Pulmonary artery endothelial cell (primary cell): ENCODE results near the gene TTLL3. TPM values are rescaled to one million over a fixed set of nuclear protein-coding genes. Genes with fewer than 3 reads are reported as not detected.

Experiments
- DNase-seq: peaks from one replicate; pipeline ENCODE4 v3.0.0-alpha.2; 2011; ENCODE audit warnings: low read depth, low spot score
- total RNA-seq: library from RNA; depleted of rRNA; stranded (reverse); fragments of >200 nt; gene quantifications from 2 replicates; pipeline ENCODE4 v1.2.3, GENCODE V29; 2014

The TTLL3 gene
- total RNA-seq, 1 donor from 2014 or later = 7.1 TPM

DNA sequence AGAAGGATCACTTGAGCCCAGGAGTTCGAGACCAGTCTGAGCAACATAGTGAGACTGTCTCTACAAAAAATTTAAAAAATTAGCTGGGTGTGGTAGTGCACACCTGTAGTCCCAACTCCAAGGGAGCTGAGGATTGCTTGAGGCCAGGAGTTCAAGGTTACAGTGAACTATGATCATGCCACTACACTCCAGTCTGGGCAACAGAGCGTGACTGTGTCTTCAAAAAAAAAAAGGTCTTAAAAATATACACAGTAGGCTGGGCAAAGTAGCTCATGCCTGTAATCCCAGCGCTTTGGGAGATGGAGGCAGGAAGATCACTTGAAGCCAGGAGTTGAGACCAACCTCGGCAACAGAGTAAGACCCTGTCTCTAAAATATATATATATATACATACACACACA is 29.2 kb upstream of the TTLL3 start:
- DNase-seq = no peak

DNA sequence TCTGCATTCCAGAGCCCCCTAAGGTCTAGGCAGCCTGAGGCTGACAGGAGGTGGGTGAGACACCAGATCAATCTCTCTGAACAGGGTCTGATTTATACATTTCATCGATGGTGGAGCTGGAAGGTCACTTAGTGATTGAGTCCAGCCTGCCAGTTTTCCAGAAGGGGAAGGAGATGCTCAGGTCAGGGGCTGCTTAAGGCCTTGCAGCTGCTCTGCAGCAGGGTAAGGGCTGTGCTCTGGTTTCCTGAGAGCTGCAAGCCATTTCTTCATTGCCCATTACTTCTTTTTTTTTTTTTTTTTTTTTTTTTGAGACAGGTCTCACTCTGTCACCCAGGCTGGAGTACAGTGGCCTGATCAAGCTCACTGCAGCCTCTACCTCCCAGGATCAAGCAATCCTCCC is 28.5 kb upstream of the TTLL3 start:
- no peak for DNase-seq

DNA sequence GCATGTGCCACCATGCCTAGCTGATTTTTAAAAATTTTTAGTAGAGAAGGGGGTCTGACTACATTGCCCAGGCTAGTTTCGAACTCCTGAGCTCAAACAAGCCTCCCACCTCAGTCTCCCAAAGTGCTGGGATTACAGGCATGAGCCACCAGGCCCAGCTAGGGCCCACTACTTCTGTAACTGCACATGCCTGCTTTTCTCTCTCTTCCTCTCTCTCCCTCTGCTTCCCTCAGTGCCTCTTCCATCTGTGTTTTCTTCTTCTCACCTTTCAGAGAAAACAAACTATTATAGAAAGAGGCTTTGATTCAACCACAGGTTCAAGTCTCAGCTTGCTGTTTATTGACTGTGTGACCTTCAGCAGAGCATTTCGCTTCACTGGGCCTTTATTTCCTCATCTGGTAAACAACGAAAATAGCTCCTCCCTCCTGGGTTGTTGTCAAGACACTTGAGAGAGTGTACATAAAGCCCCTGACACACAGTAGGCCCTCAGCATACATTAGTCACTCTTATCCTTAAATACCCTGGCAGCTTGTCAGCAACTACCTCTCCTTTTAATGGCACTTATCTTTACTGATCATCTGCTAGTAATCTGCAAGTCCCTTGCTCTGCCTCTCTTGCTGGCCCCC is 28.0 kb upstream of the TTLL3 start:
- no peak for DNase-seq

DNA sequence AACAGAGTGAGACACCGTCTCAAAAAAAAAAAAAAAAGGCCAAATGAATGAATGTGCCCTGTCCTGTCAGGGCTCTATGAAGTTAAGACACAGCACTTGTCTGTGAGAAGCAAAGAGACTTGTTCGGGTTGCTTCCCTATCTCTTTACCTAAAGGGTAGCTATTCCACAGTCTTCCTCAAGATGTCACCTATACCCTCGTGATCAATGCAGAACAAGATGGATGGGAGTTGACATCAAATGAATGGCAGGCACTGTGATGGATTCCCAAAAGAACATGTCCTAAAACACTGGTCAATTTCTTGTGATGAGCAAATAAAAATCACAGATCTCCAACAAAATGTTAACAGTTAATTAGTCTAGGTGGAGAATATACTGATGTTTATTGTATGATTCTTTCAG is 27.3 kb upstream of the TTLL3 start:
- DNase-seq = no peak

DNA sequence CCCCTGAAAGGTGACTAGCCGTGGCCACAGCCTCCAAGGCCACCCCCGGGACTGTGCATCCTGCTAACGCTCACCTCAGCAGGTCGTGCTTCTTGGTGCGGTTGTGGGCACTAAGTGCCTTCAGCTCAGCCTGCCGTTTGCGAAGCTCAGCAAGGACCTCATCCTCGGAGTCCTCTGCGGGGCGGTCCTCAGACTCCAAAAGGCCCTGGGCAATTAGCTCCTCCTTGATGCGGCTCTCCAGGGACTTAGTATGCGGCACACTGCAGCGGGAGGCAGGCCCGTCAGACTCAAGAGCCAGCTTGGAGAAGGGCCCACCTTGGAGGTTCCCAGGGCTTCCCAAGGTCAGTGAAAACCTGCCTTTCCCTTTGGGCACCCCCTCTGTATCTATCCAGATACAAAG is 26.1 kb upstream of the TTLL3 start:
- DNase-seq = no peak

DNA sequence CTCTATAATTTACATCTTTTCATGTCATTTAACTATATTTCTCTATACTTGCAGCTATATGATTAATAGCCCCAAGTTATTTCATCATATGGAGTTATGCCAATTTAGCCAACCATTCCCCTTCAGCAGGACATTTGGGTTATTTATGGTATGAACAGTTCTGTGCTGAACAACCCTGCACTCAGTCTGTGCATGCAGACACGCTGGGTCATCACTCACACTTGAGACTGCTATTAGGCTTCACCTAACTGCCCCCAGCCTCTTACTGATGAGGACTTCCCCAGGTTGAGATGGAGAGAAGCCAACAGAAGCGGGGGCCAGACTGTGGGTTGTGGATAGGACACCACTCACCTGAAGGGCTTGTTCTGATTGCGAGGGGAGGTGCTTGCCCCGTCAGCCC is 25.1 kb upstream of the TTLL3 start:
- no peak for DNase-seq

DNA sequence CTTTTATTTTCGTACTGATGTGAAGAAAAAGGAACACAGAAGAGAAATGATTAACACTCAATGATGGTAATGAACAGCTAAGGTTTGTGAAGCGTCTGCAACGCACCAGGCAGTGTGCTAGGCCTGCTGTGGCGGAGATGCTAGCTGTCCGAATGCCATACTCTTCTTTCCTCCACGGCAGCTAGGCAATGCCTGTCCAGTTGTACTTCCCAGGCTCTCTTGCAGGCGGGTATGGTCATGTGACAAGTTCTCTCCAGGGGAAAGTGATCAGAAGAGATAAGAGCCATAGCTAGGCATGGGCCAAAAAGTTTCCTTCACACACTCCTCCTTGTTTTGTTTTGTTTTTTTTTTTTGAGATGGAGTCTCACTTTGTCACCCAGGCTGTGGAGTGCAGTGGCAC is 24.5 kb upstream of the TTLL3 start:
- DNase-seq = no peak

DNA sequence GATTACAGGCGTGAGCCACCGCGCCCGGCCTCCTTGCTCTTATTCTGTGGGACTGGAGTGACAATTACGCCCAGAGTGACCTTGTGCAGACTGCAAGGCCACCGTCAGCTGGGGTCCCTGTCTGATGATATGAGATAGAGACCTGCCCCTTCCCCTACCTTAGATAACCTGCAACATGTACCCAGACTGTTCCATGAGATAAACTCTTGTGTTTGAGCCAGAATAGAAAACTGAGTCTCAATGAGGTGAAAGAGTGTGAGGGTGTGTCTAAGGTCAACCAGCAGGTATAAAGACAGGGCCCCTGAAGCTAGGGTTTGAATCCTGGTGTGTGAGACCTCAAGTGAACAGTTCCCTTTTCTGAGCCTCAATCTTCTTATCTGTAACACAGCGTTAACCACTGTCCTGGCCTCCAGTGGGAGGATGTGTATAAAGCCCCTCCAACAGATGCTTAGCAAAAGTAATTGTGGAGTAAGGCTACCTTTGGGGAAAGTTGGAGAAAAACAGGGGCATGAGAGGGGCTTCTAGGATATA is 23.8 kb upstream of the TTLL3 start:
- DNase-seq = no peak

DNA sequence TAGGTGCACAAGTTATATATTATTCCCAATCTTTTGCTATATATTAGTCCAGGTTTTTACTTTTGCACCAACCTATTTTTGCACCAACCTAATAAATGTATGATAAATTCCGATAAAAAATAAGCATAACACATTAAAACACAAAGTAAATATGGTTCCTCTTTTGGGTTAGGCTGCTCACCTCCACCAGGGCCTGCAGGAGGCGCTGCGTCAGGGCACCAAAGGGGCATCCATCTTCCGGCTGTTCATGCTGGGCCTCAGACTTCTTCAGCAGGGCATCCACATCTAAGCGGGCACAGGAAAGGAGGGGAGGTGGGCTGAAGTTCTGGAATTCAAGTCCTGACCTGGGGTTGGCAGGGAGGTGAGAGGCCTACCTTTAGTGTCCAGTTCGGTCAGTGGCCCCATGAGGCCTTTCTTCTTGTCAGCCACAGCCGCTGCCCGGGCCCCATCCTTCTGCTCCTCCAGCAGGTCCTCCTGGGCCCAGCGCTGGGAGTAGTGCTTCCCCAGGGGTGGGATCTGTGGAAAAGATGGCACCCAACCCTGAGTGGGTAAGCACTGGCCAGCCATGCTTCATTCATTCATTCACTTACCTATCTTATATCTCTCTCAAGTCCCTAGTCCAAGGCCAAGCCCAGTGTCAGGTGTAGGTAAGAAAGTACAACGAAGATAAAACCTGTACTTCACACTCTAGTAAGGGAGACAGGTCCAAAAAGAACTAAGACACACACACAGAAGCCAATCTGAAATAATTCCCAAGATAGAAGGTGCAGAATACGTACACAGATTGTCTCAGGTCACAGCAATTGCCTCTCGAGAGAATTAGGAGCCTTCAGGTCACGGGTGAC is 23.0 kb upstream of the TTLL3 start:
- DNase-seq = no peak

DNA sequence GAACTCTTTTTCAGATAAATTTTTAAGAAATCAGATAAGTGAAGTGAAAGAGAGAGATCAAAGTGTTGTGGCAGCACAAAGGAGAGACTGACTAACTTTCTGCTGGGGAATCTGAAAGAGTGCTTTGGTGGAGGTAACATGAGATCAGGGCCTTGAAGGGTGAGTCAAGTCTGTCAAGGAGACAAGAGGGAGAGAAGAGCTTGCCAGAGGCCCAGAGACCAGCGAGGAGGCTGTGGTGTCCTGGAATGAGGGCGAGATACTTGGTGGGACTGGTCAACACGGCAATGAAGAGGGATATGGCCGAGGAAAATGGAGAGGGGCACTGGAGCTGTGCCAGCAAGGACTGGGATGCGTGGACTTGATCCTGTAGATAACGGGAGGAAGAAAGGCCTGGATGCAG is 22.3 kb upstream of the TTLL3 start:
- DNase-seq = no peak

DNA sequence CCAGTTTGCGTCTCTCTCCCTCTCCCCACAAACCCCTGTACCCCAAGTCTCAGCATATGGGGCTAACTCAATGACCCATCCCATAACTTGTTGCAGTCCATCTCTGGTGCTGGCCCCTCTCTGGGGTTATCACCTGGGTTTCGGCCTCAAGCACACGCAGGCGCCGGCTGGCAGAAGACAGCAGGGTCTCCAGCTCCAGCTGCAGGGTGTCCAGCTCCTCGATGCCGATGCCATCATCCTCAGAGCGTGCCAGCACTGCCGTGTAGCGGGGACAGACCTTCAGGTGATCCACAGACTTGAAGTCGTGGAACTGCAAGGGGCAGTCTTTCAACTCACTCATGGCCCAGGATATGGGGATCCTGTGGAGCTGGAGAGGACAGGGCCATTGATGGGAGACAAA is 18.9 kb upstream of the TTLL3 start:
- DNase-seq = no peak

DNA sequence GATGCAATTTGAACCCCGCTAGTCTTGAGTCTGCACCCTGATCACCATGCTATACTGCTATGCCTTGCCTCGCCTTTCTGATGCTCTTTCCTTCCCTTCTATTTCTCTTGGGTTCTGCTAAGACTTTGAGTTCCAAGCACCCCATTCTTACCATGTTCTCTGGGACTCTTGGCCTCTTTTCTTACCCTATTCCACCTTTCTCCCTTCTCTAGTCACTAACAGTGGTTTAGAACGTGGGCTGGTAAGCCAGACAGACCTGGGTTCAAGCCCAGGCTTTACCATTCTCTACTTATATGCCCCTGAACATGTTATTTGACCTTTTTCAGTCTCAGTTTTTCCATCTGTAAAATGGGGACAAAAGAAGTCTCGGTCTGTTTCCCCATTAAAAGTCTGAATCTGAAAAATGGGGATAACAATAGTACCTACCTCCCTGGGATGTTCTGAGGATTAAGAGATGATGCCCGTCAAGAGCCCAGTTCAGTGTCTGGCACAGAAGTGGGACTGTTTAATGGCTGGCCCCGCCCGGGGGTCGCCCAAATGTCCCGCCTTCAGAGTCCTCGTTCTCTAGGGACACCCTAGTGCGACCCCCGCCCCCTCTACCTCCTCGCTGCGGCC is 18.2 kb upstream of the TTLL3 start:
- DNase-seq = no peak

DNA sequence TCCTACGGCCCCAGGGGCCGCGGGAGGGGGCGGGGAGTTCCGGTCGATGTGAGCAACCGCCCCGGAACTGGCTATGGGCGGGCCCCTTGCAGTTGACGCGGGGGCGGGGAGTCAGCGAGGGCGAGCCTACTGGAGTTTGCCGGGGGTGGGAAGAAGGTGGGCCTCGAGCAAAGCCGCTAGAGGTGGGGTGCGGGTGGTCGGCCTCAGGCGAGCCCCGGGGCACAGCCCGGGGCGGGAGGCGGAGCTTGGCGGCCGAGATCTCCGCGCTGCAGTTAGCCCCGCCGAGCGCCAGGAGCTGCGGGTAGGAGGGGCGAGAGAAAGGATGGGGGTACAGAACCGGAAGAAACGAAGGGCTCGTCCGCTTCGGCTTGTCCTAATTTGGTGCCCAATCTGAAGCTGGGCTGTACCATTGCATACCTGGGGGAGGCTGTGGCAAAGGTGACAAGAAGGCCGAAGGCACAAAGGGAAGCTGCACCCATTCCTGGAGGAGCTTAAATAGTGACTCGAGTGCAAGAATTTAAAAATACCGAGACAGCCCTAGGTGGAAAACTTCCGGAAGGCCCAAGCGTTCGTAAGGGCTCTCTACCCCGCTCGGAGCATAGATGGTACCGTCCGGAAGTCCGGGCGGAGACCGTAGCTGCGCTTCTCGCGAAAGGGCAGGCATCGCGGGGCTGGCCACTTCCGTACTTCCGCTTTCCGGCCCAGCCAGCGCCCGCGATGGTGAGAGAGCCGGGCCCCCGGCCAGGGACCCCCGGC is 17.5 kb upstream of the TTLL3 start, which contains the start of the genes ARPC4 and TADA3:
Gene ARPC4, plus strand, starts transcription at position 678 of the 756 bp plus-strand sequence. Its CDS starts 40 bp downstream, at position 718.
Gene TADA3, minus strand, starts transcription at position 69 of the 756 bp plus-strand sequence. CDS start 1,007 bp downstream, outside the sequence.
- peak; percentile 85 for DNase-seq

DNA sequence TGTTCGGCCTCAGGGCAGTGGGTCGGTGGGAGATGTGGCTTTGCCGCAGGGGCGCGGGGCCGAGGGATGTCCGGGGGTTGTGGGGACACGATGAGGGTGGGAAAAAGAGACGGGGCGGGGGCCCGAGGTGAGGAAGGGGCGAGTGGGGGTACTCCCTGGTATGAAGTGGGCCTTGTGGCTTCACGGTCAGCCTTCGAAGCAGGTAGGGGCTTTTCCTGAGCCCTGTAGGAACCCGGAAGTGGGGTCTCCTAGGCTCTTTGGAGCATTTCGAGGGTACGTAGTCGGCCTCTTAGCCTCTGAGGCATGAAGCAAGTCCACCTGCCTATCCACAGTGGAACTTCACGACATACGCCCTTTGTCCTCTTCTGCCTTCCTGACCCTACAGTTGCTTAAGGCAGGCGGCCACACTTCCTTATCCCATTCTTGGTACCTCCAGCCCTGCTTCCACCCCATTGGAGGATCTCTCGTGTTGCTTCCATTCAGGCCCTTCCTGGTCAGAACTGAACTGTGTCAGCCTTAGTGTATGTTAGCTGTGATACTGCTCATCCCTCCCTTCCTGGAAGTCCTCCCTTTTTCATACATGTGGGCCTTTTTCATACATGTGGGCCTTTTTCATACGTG is 16.8 kb upstream of the TTLL3 start:
- no peak for DNase-seq

DNA sequence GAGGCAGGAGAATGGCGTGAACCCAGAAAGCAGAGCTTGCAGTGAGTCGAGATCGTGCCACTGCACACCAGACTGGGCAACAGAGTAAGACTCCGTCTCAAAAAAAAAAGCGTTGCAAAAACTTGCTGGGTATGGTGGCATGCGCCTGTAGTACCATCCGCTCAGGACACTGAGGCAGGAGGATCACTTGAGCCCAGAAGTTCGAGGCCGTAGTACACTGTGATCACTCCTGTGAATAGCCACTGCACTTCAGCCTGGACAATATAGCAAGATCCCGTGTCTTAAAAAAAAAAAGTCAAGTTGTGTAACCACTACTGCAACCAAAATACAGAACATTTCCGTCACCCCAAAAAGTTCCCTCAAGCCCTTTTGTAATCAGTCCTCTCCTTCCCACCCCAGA is 15.7 kb upstream of the TTLL3 start:
- DNase-seq = no peak

DNA sequence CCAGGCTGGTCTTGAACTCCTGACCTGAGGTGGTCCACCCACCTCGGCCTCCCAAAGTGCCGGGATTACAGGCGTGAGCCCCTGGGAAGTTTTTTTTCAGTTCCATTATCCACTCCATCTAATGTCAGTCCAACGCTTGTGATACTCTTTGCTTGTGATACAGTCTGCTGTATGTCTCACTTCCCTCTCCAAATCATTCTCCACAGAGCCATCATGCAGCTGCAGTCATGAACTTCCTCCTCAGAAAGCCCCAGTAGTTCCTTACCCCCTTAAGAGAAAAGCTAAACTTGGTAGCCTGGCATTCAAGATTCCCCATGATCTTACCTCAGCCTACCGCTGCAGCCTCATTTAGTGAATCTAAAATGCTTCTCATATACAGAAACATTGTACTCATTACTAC is 14.9 kb upstream of the TTLL3 start:
- DNase-seq = no peak

DNA sequence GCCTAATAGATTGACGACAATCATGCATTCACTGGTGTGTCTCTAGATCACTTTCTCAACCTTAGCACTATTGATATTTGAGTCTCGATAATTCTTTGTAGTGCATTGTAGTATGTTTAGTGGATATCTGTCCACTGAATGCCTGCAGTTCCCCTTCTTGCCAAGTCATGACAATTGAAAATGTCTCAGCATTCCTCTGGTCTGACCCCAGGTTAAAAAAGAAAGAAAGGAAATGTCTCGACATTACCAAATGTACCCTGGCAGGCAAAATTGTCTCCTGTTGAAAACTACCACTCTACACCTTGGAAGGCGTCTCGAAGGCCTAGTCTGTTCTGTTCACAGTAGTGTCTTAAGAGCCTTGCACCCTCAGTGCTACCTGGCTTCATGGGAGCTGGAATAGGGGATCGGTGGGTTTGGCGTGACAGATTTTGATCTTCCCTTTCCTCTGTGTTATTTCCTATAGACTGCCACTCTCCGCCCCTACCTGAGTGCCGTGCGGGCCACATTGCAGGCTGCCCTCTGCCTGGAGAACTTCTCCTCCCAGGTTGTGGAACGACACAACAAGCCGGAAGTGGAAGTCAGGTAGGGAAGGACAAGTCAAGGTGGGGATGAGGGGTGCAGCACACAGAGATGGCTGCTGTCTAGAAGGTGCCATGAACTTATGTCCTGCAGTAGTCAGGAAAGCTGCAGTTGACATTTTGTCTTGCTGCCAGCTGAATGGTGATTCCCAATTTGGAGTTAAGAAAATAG is 12.7 kb upstream of the TTLL3 start:
- no peak for DNase-seq

DNA sequence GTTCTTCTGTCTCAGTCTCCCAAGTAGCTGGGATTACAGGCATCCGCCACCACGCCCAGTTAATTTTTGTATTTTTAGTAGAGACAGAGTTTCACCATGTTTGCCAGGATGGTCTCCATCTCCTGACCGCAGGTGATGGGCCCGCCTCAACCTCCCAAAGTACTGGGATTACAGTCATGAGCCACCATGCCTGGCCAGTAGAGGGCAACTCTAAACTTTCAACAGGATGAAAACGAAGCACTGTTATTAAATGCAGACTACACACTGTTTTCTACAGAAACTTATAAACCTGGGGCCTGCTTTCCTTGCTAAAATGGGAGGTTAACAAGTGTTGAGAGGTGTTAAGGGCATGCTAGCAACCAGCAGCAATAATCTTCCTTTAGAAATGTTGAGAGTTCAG is 9.5 kb upstream of the TTLL3 start:
- DNase-seq = no peak

DNA sequence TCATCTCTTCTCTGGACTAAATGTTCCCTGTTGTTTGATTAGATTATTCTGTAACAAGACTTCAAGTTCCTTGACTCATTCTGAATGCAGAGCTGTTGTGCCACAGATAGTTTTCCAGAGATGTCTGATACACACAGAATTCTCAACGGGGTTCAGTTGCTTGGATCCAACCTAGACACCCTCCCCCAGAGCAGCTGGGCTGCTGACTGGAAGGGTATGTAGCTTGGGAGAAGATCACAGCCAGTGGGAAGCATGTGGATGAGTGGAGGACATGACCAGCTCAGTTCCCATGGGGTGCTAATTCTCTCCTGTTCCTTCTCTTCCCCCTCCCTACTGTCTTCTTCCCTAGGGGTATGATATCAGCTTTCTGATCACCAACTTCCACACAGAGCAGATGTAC is 6.6 kb upstream of the TTLL3 start:
- DNase-seq = no peak

DNA sequence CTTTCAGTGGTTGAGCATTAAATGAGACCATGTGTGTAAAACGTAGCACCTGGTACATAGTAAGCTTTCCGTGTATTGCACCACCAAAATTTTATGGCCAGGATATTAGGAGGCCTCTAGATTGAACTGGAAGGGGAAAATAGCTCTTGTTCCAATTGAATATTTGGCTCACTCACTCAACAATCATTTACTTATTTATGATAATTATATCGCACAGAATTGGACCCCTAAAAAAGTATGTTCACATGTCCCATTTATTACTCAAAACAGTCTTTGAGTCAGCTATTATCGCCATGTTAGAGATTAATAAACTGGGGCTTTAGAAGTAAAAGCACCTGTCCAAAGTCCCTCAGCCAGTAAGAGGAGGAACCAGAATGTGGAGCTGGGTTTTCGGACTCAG is 5.1 kb upstream of the TTLL3 start:
- DNase-seq = no peak
